ENCODE data around the gene KCNG2.
A peak's percentile ranks its signal among the peaks of the same experiment; 100 is the strongest.

KCNG2 gene

DNA sequence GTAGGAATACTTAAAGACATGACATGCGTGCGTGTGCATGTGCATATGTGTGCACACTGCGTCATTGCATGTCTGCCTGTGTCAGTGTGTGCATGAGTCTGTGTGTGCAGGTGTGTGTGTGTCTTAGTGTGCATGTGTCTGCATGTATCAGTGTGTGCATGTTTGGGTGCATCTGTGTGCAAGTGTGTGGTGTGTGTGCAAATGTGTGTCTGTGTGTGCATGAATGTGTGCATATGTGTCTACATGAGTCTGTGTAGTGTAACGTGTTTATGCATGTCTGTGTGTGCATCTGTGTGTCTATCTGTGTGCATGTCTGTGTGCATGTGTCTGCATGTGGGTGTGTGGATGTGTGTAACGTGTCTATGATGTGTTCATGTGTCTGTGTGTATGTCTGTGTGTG lies 30.5 kb downstream of the KCNG2 start:
- no peak overlapping the region for H2BK5ac ChIP-seq (ENCODE audit: low read length)
- H3K9me3 ChIP-seq (replicated peaks in 1 of 2; ENCODE audit: control insufficient read depth in 2 of 2, insufficient read depth in 1 of 2, low read depth in 1 of 2, low read length in 2 of 2) = peaks cover 0 to 9% of the 10 kb centered on the region in 2 donors
- WGBS, 2 donors (ENCODE audit: extremely low coverage in 2 of 2, insufficient read length in 2 of 2, insufficient replicate concordance in 1 of 2) = no CpG with 5 or more reads among the region's 5 CpGs
- no peak overlapping the region for H3K4me2 ChIP-seq (ENCODE audit: insufficient read depth, low read length, poor library complexity, severe bottlenecking)
- peak overlapping the region; percentile 46 for H2BK12ac ChIP-seq (ENCODE audit: low read length)
- no peak overlapping the region for H4K8ac ChIP-seq (ENCODE audit: low read depth, low read length)
- no peak overlapping the region for H4K91ac ChIP-seq (ENCODE audit: low read depth, low read length, poor library complexity)
- H3K9ac ChIP-seq (ENCODE audit: low read depth, low read length, poor library complexity) = no peak overlapping the region
- no peak overlapping the region for H3K23ac ChIP-seq (ENCODE audit: low read depth, low read length, poor library complexity)
- H2BK120ac ChIP-seq (ENCODE audit: low read depth, low read length) = no peak overlapping the region
- H3K27ac ChIP-seq (replicated peaks; ENCODE audit: low read length) = no peak overlapping the region
- H2BK15ac ChIP-seq (ENCODE audit: low read length) = no peak overlapping the region
- H3K4ac ChIP-seq (ENCODE audit: low read length) = no peak overlapping the region
- H3K14ac ChIP-seq (ENCODE audit: low read length) = peak overlapping the region; percentile 84
- peak overlapping the region in 1 of 2 donors; percentile 62 for H3K4me3 ChIP-seq (ENCODE audit: low read length in 2 of 2)
- peaks cover 0 to 2% (median 0%) of the 10 kb centered on the region in 3 experiments for H3K27me3 ChIP-seq (ENCODE audit: control insufficient read depth in 3 of 3, insufficient read depth in 3 of 3, low read depth in 1 of 3, low read length in 3 of 3)
- H3K36me3 ChIP-seq (replicated peaks in 1 of 2; ENCODE audit: control insufficient read depth in 2 of 2, insufficient read depth in 2 of 2, low read length in 2 of 2) = no peaks in the 10 kb centered on the region
- DNase-seq (ENCODE audit: low spot score) = no peak
- H2AFZ ChIP-seq (ENCODE audit: low read length) = no peak overlapping the region
- H3K18ac ChIP-seq (ENCODE audit: low read length) = peak overlapping the region; percentile 48
- peaks cover 4% of the 10 kb centered on the region for H3K79me1 ChIP-seq (ENCODE audit: low read depth, low read length)
- peaks cover 0 to 3% of the 10 kb centered on the region in 2 donors for H3K4me1 ChIP-seq (ENCODE audit: control insufficient read depth in 2 of 2, insufficient read depth in 1 of 2, low read depth in 1 of 2, low read length in 2 of 2)
- H2AK5ac ChIP-seq (ENCODE audit: low read depth, low read length) = peak overlapping the region; percentile 46

DNA sequence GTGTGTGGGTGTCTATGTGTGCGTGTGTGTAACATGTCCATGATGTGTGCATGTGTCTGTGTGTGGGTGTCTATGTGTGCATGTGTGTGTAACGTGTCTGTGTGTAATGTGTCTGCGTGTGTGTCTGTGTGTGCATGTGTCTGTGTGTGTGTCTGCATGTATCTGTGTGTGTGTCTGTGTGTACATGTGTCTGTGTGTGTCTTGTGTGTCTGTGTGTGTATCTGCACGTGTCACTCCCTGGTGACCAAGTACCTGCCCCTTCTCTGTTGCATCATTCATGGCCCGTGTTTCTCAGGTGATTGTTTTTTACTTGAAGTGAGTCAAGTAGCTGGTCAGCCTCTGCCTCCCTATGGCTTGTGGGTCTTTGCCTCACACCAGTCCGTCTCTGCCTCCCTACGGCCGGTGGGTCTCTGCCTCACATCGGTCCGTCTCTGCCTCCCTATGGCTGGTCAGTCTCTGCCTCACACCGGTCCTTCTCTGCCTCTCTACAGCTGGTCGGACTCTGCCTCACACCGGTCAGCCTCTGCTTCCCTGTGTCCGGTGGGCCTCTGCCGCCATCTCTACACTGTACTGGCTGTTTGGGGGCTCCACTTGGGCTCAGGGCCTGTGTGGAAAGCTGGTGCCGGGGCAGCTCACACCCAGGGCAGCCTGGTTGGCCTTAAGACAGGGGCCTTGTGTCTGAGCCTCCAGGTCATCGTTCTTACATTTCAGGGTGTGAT lies 31.6 kb downstream of the KCNG2 start:
- H3K27me3 ChIP-seq (ENCODE audit: control insufficient read depth in 3 of 3, insufficient read depth in 3 of 3, low read depth in 1 of 3, low read length in 3 of 3) = peaks cover 0 to 2% (median 0%) of the 10 kb centered on the region in 3 experiments
- DNase-seq (ENCODE audit: low spot score) = no peak
- no peak overlapping the region for H2BK120ac ChIP-seq (ENCODE audit: low read depth, low read length)
- H3K23ac ChIP-seq (ENCODE audit: low read depth, low read length, poor library complexity) = no peak overlapping the region
- no peak overlapping the region for H3K4ac ChIP-seq (ENCODE audit: low read length)
- peaks cover 0 to 3% of the 10 kb centered on the region in 2 donors for H3K4me1 ChIP-seq (ENCODE audit: control insufficient read depth in 2 of 2, insufficient read depth in 1 of 2, low read depth in 1 of 2, low read length in 2 of 2)
- H2BK15ac ChIP-seq (ENCODE audit: low read length) = no peak overlapping the region
- peak overlapping the region; percentile 67 for H3K18ac ChIP-seq (ENCODE audit: low read length)
- H2AK5ac ChIP-seq (ENCODE audit: low read depth, low read length) = no peak overlapping the region
- H3K9me3 ChIP-seq (replicated peaks in 1 of 2; ENCODE audit: control insufficient read depth in 2 of 2, insufficient read depth in 1 of 2, low read depth in 1 of 2, low read length in 2 of 2) = peaks cover 0 to 9% of the 10 kb centered on the region in 2 donors
- peaks cover 4% of the 10 kb centered on the region for H3K79me1 ChIP-seq (ENCODE audit: low read depth, low read length)
- no peak overlapping the region for H3K27ac ChIP-seq (replicated peaks; ENCODE audit: low read length)
- H3K4me2 ChIP-seq (ENCODE audit: insufficient read depth, low read length, poor library complexity, severe bottlenecking) = no peak overlapping the region
- H3K36me3 ChIP-seq (replicated peaks in 1 of 2; ENCODE audit: control insufficient read depth in 2 of 2, insufficient read depth in 2 of 2, low read length in 2 of 2) = no peaks in the 10 kb centered on the region
- H3K14ac ChIP-seq (ENCODE audit: low read length) = peak overlapping the region; percentile 0
- no peak overlapping the region for H2AFZ ChIP-seq (ENCODE audit: low read length)
- no peak overlapping the region for H3K9ac ChIP-seq (ENCODE audit: low read depth, low read length, poor library complexity)
- no peak overlapping the region for H2BK12ac ChIP-seq (ENCODE audit: low read length)
- H2BK5ac ChIP-seq (ENCODE audit: low read length) = no peak overlapping the region
- WGBS, 2 donors (ENCODE audit: extremely low coverage in 2 of 2, insufficient read length in 2 of 2, insufficient replicate concordance in 1 of 2) = no CpG with 5 or more reads among the region's 17 CpGs
- H3K4me3 ChIP-seq (ENCODE audit: low read length in 2 of 2) = peak overlapping the region in 1 of 2 donors; percentile 41
- no peak overlapping the region for H4K91ac ChIP-seq (ENCODE audit: low read depth, low read length, poor library complexity)
- no peak overlapping the region for H4K8ac ChIP-seq (ENCODE audit: low read depth, low read length)

DNA sequence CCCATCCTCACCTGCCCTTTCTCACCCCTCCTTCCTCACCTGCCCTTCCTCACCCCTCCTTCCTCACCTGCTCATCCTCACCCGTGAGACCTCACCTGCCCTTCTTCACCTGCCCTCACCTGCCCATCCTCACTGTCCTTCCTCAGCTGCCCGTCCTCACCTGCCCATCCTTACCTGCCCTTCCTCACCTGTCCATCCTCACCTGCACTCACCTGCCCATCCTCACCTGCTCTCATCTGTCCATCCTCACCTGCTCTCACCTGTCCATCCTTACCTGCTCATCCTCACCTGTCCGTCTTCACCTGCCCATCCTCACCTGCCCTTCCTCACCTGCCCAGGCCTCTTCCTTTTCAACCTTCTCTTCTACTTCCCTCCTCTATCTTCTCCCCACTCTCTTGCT lies 34.4 kb downstream of the KCNG2 start:
- Histone ChIP-seq H3K27me3 (ENCODE audit: control insufficient read depth in 3 of 3, insufficient read depth in 3 of 3, low read depth in 1 of 3, low read length in 3 of 3) (peaks cover 0 to 2% (median 0%) of the 10 kb centered on the region in 3 experiments), H3K9me3 (replicated peaks in 1 of 2; ENCODE audit: control insufficient read depth in 2 of 2, insufficient read depth in 1 of 2, low read depth in 1 of 2, low read length in 2 of 2) (peaks cover 0 to 9% of the 10 kb centered on the region in 2 donors), H4K91ac (ENCODE audit: low read depth, low read length, poor library complexity) (peak overlapping the region; percentile 53), H3K4me3 (ENCODE audit: low read length in 2 of 2) (no peak overlapping the region), H3K4me2 (ENCODE audit: insufficient read depth, low read length, poor library complexity, severe bottlenecking) (no peak overlapping the region), H3K9ac (ENCODE audit: low read depth, low read length, poor library complexity) (peak overlapping the region; percentile 32), H4K8ac (ENCODE audit: low read depth, low read length) (no peak overlapping the region), H3K79me1 (ENCODE audit: low read depth, low read length) (peaks cover 4% of the 10 kb centered on the region), H3K23ac (ENCODE audit: low read depth, low read length, poor library complexity) (peak overlapping the region; percentile 18), H3K27ac (replicated peaks; ENCODE audit: low read length) (no peak overlapping the region), H3K4me1 (ENCODE audit: control insufficient read depth in 2 of 2, insufficient read depth in 1 of 2, low read depth in 1 of 2, low read length in 2 of 2) (peaks cover 0 to 3% of the 10 kb centered on the region in 2 donors), H2BK12ac (ENCODE audit: low read length) (peak overlapping the region; percentile 23), H3K14ac (ENCODE audit: low read length) (no peak overlapping the region), H3K36me3 (replicated peaks in 1 of 2; ENCODE audit: control insufficient read depth in 2 of 2, insufficient read depth in 2 of 2, low read length in 2 of 2) (no peaks in the 10 kb centered on the region), H3K18ac (ENCODE audit: low read length) (no peak overlapping the region), H2BK120ac (ENCODE audit: low read depth, low read length) (no peak overlapping the region), H3K4ac (ENCODE audit: low read length) (no peak overlapping the region), H2AK5ac (ENCODE audit: low read depth, low read length) (peak overlapping the region; percentile 31), H2BK15ac (ENCODE audit: low read length) (no peak overlapping the region), H2AFZ (ENCODE audit: low read length) (no peak overlapping the region), H2BK5ac (ENCODE audit: low read length) (peak overlapping the region; percentile 71)
- DNase-seq (ENCODE audit: low spot score) = no peak
- WGBS, 2 donors (ENCODE audit: extremely low coverage in 2 of 2, insufficient read length in 2 of 2, insufficient replicate concordance in 1 of 2) = no CpG with 5 or more reads among the region's 3 CpGs

DNA sequence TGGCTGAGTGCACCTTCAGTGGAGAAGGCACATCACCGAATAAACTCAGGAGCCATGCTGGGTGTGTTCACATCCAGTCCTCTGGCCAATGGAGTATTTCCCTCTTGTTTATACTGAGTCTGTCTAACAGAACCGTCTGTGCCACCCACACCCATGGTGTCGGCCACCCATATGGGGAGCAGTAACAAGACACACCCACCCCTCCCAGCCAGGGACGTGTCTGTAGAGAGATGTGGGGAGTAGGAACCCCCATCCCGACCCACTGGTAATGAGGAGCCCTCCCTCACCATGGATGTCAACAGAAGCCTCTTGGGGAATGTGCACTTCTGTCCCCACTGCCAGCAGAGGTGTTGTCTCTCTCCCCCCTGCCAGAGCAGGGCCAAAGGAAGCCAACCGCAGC lies 37.1 kb downstream of the KCNG2 start:
- Histone ChIP-seq H4K91ac (ENCODE audit: low read depth, low read length, poor library complexity) (peak overlapping the region; percentile 77), H4K8ac (ENCODE audit: low read depth, low read length) (no peak overlapping the region), H3K4ac (ENCODE audit: low read length) (no peak overlapping the region), H3K23ac (ENCODE audit: low read depth, low read length, poor library complexity) (no peak overlapping the region), H2AK5ac (ENCODE audit: low read depth, low read length) (no peak overlapping the region), H3K36me3 (replicated peaks in 1 of 2; ENCODE audit: control insufficient read depth in 2 of 2, insufficient read depth in 2 of 2, low read length in 2 of 2) (no peaks in the 10 kb centered on the region), H2AFZ (ENCODE audit: low read length) (no peak overlapping the region), H2BK120ac (ENCODE audit: low read depth, low read length) (no peak overlapping the region), H3K9me3 (replicated peaks in 1 of 2; ENCODE audit: control insufficient read depth in 2 of 2, insufficient read depth in 1 of 2, low read depth in 1 of 2, low read length in 2 of 2) (peaks cover 0 to 4% of the 10 kb centered on the region in 2 donors), H3K14ac (ENCODE audit: low read length) (no peak overlapping the region), H2BK12ac (ENCODE audit: low read length) (no peak overlapping the region), H3K4me2 (ENCODE audit: insufficient read depth, low read length, poor library complexity, severe bottlenecking) (no peak overlapping the region), H3K4me3 (ENCODE audit: low read length in 2 of 2) (no peak overlapping the region), H3K79me1 (ENCODE audit: low read depth, low read length) (no peaks in the 10 kb centered on the region), H3K18ac (ENCODE audit: low read length) (peak overlapping the region; percentile 19), H3K4me1 (ENCODE audit: control insufficient read depth in 2 of 2, insufficient read depth in 1 of 2, low read depth in 1 of 2, low read length in 2 of 2) (no peaks in the 10 kb centered on the region), H3K27me3 (ENCODE audit: control insufficient read depth in 3 of 3, insufficient read depth in 3 of 3, low read depth in 1 of 3, low read length in 3 of 3) (no peaks in the 10 kb centered on the region), H2BK15ac (ENCODE audit: low read length) (no peak overlapping the region), H2BK5ac (ENCODE audit: low read length) (no peak overlapping the region), H3K27ac (replicated peaks; ENCODE audit: low read length) (no peak overlapping the region), H3K9ac (ENCODE audit: low read depth, low read length, poor library complexity) (no peak overlapping the region)
- no peak for DNase-seq (ENCODE audit: low spot score)
- no CpG with 5 or more reads among the region's 6 CpGs for WGBS, 2 donors (ENCODE audit: extremely low coverage in 2 of 2, insufficient read length in 2 of 2, insufficient replicate concordance in 1 of 2)

Measured in neuronal stem cell (in vitro differentiated cells).